Activated naive CD8-positive, alpha-beta T cell treated with anti-CD3 and anti-CD28 coated beads, Interleukin-2, amount 10 ng/mL, durations not matched to agents 7 days and 5 days (primary cell): ENCODE measurements around the gene ARIH2. TPM values are rescaled to one million over a fixed set of nuclear protein-coding genes. Genes with fewer than 3 reads are reported as not detected.

Experiments used
- ATAC-seq: fragments of 150-1000 bp; cut with Tn5 transposase; one replicate; pipeline ENCODE4 v1.10.0; 2021; ENCODE audit warnings: low read depth, moderate library complexity
- POLR2A ChIA-PET: fragments of 350-600 bp; sonication (Branson Sonifier 250); formaldehyde crosslinking; loops from one replicate; lab custom pipeline; 2021; ENCODE audit warnings: antibody characterized with exemption; lab: Charles Lee
- DNase-seq: peaks from one replicate; pipeline ENCODE4 v3.0.0; 2021
- H3K27ac Mint-ChIP-seq: one replicate; pipeline ENCODE4 v1.8.0; 2022; ENCODE audit warnings: mild to moderate bottlenecking, mixed read lengths
- H3K27me3 Mint-ChIP-seq: one replicate; pipeline ENCODE4 v1.8.0; 2022; ENCODE audit warnings: mild to moderate bottlenecking, moderate library complexity, mixed read lengths
- H3K36me3 Mint-ChIP-seq: one replicate; pipeline ENCODE4 v1.8.0; 2021; ENCODE audit warnings: mild to moderate bottlenecking, mixed read lengths
- H3K4me1 Mint-ChIP-seq: one replicate; pipeline ENCODE4 v1.8.0; 2021; ENCODE audit warnings: mixed read lengths
- H3K4me3 Mint-ChIP-seq: one replicate; pipeline ENCODE4 v1.8.0; 2022; ENCODE audit warnings: mild to moderate bottlenecking, moderate library complexity, mixed read lengths
- H3K9me3 Mint-ChIP-seq: one replicate; pipeline ENCODE4 v1.8.0; 2021; ENCODE audit warnings: mixed read lengths
- total RNA-seq, 2 experiments: library from RNA; stranded (reverse); gene quantifications; one replicate each; pipeline ENCODE4 v1.2.3, GENCODE V29; 2021

ARIH2 gene
- total RNA-seq, 2 experiments from 2014 or later: 108 to 118 TPM

- H3K9me3 Mint-ChIP-seq: no peaks in the 10 kb centered on the region
- peak; percentile 81 for ATAC-seq
- DNase-seq: peak; percentile 84
- H3K4me3 Mint-ChIP-seq: peak within 1 kb of the TSS; percentile 88
- H3K36me3 Mint-ChIP-seq: peaks cover 4% of the 10 kb centered on the region
- POLR2A ChIA-PET: interaction anchor here (0.8 to 5.9 kb wide), 10 partner anchors 11 to 350 kb away, joined by 3 to 129 read pairs (median 8); partner anchors contain the start of genes ARIH2, DALRD3, IMPDH2 and NDUFAF3
- no peaks in the 10 kb centered on the region for H3K27me3 Mint-ChIP-seq
- peaks cover 38% of the 10 kb centered on the region for H3K4me1 Mint-ChIP-seq
- peak within 1 kb of the TSS; percentile 91 for H3K27ac Mint-ChIP-seq
Measured at GRCh38 chr3:48989796-48990635, 71.4 kb downstream of the ARIH2 start, which contains the start of gene P4HTM. Gene P4HTM (plus strand): TSS chr3:48990241. CDS start chr3:48990257, 16 bp downstream.

- H3K27ac Mint-ChIP-seq: peak overlapping the region; percentile 91
- H3K4me1 Mint-ChIP-seq: peaks cover 40% of the 10 kb centered on the region
- H3K4me3 Mint-ChIP-seq: peak overlapping the region; percentile 85
- H3K36me3 Mint-ChIP-seq: peaks cover 6% of the 10 kb centered on the region
- ATAC-seq: peak; percentile 8
- no peaks in the 10 kb centered on the region for H3K9me3 Mint-ChIP-seq
- no peak for DNase-seq
- H3K27me3 Mint-ChIP-seq: no peaks in the 10 kb centered on the region
- POLR2A ChIA-PET: interaction anchor here (1.4 to 5.9 kb wide), 8 partner anchors 10 to 130 kb away, joined by 4 to 129 read pairs (median 10); partner anchors contain the start of genes ARIH2, DALRD3, IMPDH2 and NDUFAF3
Measured at GRCh38 chr3:48990636-48991469, 72.2 kb downstream of the ARIH2 start.

- POLR2A ChIA-PET: interaction anchor here (0.7 to 5.9 kb wide), 9 partner anchors 15 to 420 kb away, joined by 3 to 129 read pairs (median 7); partner anchors contain the start of genes ARIH2, DALRD3, IMPDH2 and NDUFAF3
- H3K9me3 Mint-ChIP-seq: no peaks in the 10 kb centered on the region
- H3K27ac Mint-ChIP-seq: peak overlapping the region; percentile 7
Measured at GRCh38 chr3:48991851-48992545, 73.4 kb downstream of the ARIH2 start.

GRCh38 chr3:48993834-48994233 lies 75.2 kb downstream of the ARIH2 start:
- H3K4me3 Mint-ChIP-seq: no peak overlapping the region
- DNase-seq (no peak), ATAC-seq (no peak)
- no peaks in the 10 kb centered on the region for H3K27me3 Mint-ChIP-seq
- peak overlapping the region; percentile 62 for H3K27ac Mint-ChIP-seq
- POLR2A ChIA-PET: interaction anchor here (0.9 kb wide), 1 partner anchor 13 kb away, joined by 5 read pairs; the partner anchor contains the start of gene WDR6
- peaks cover 30% of the 10 kb centered on the region for H3K4me1 Mint-ChIP-seq
- H3K36me3 Mint-ChIP-seq: peaks cover 6% of the 10 kb centered on the region
- H3K9me3 Mint-ChIP-seq: no peaks in the 10 kb centered on the region

More at GRCh38 chr3:48991851-48992545, 73.4 kb downstream of the ARIH2 start:
- DNase-seq: no peak
- H3K4me3 Mint-ChIP-seq: peak overlapping the region; percentile 85
- peaks cover 6% of the 10 kb centered on the region for H3K36me3 Mint-ChIP-seq
- peaks cover 40% of the 10 kb centered on the region for H3K4me1 Mint-ChIP-seq
- H3K27me3 Mint-ChIP-seq: no peaks in the 10 kb centered on the region
- ATAC-seq: no peak

GRCh38 chr3:48996640-48997039 lies 78.0 kb downstream of the ARIH2 start:
- POLR2A ChIA-PET: interaction anchor here (0.6 to 3.9 kb wide), 2 partner anchors 11 to 14 kb away, joined by 3 to 24 read pairs; partner anchors contain the start of gene WDR6
- Mint-ChIP-seq H3K27ac (no peak overlapping the region), H3K4me3 (no peak overlapping the region), H3K4me1 (peaks cover 21% of the 10 kb centered on the region), H3K27me3 (no peaks in the 10 kb centered on the region), H3K9me3 (no peaks in the 10 kb centered on the region), H3K36me3 (peaks cover 6% of the 10 kb centered on the region)
- DNase-seq: no peak
- no peak for ATAC-seq

- Mint-ChIP-seq H3K4me3 (no peak overlapping the region), H3K4me1 (peaks cover 16% of the 10 kb centered on the region), H3K27me3 (no peaks in the 10 kb centered on the region), H3K27ac (no peak overlapping the region), H3K36me3 (peaks cover 3% of the 10 kb centered on the region), H3K9me3 (no peaks in the 10 kb centered on the region)
- ATAC-seq: no peak
- no peak for DNase-seq
- POLR2A ChIA-PET: interaction anchor here (3.9 kb wide), 1 partner anchor 11 kb away, joined by 24 read pairs; the partner anchor contains the start of gene WDR6
Measured at GRCh38 chr3:48997102-48997635, 78.5 kb downstream of the ARIH2 start.

GRCh38 chr3:48997714-48998637 lies 79.3 kb downstream of the ARIH2 start:
- DNase-seq (no peak), ATAC-seq (no peak)
- POLR2A ChIA-PET: interaction anchor here (3.9 kb wide), 1 partner anchor 10 kb away, joined by 24 read pairs; the partner anchor contains the start of gene WDR6
- Mint-ChIP-seq H3K36me3 (peaks cover 3% of the 10 kb centered on the region), H3K9me3 (no peaks in the 10 kb centered on the region), H3K4me1 (peaks cover 17% of the 10 kb centered on the region), H3K27ac (no peak overlapping the region), H3K27me3 (no peaks in the 10 kb centered on the region), H3K4me3 (no peak overlapping the region)

- no peaks in the 10 kb centered on the region for H3K27me3 Mint-ChIP-seq
- peaks cover 11% of the 10 kb centered on the region for H3K4me1 Mint-ChIP-seq
- peaks cover 3% of the 10 kb centered on the region for H3K36me3 Mint-ChIP-seq
- POLR2A ChIA-PET: no interaction called here
- no peaks in the 10 kb centered on the region for H3K9me3 Mint-ChIP-seq
- ATAC-seq: no peak
- no peak for DNase-seq
- H3K4me3 Mint-ChIP-seq: no peak overlapping the region
- H3K27ac Mint-ChIP-seq: peak overlapping the region; percentile 13
Measured at GRCh38 chr3:48999085-48999858, 80.6 kb downstream of the ARIH2 start.

GRCh38 chr3:49001155-49001554 lies 82.5 kb downstream of the ARIH2 start:
- peaks cover 5% of the 10 kb centered on the region for H3K4me1 Mint-ChIP-seq
- POLR2A ChIA-PET: interaction anchor here (1.7 kb wide), 1 partner anchor 11 kb away, joined by 8 read pairs; the partner anchor contains the start of gene P4HTM
- DNase-seq: no peak
- ATAC-seq: no peak
- peak overlapping the region; percentile 56 for H3K27ac Mint-ChIP-seq
- H3K9me3 Mint-ChIP-seq: no peaks in the 10 kb centered on the region
- H3K4me3 Mint-ChIP-seq: no peak overlapping the region
- no peaks in the 10 kb centered on the region for H3K27me3 Mint-ChIP-seq
- no peaks in the 10 kb centered on the region for H3K36me3 Mint-ChIP-seq

- DNase-seq (no peak), ATAC-seq (no peak)
- Mint-ChIP-seq H3K4me3 (no peak overlapping the region), H3K27ac (no peak overlapping the region), H3K27me3 (no peaks in the 10 kb centered on the region), H3K9me3 (no peaks in the 10 kb centered on the region), H3K36me3 (no peaks in the 10 kb centered on the region), H3K4me1 (peaks cover 21% of the 10 kb centered on the region)
- POLR2A ChIA-PET: interaction anchor here (5.4 to 5.6 kb wide), 2 partner anchors 15 kb away, joined by 112 to 244 read pairs; partner anchors contain the start of genes DALRD3, NDUFAF3 and P4HTM
Measured at GRCh38 chr3:49004352-49005302, 86.0 kb downstream of the ARIH2 start.
